Measurements from ENCODE around the gene TRIM37.
"Not testable (repeated sequence)": the region's sequence is repeated elsewhere in the genome, so short reads cannot be mapped to it uniquely, and the experiment has no call there.

Gene TRIM37

GRCh38 chr17:59093702-59094231, 12.9 kb downstream of the TRIM37 start (continued):
- TF ChIP-seq PRDM10 (tag by site-specific recombination; IDR thresholded peaks at IDR 0.05) (peak; percentile 95), OVOL3 (tag by site-specific recombination; IDR thresholded peaks at IDR 0.05) (0 out of 2 replicates have a peak, but pooled peaks have one; percentile 20), KLF9 (tag by site-specific recombination; IDR thresholded peaks at IDR 0.05; ENCODE audit: low read depth) (0 out of 2 replicates have a peak, but pooled peaks have one; percentile 26), ZNF138 (tag by site-specific recombination; IDR thresholded peaks at IDR 0.05; ENCODE audit: borderline replicate concordance) (no peak), IKZF3 (tag by site-specific recombination; IDR thresholded peaks at IDR 0.05) (0 out of 2 replicates have a peak, but pooled peaks have one; percentile 43), TSHZ1 (tag by site-specific recombination; IDR thresholded peaks at IDR 0.05; ENCODE audit: borderline replicate concordance) (no peak), MEIS1 (CRISPR knock-in tag; IDR thresholded peaks at IDR 0.05; ENCODE audit: borderline replicate concordance) (0 out of 2 replicates have a peak, but pooled peaks have one; percentile 49), PRDM1 (tag by site-specific recombination; IDR thresholded peaks at IDR 0.05) (no peak)

GRCh38 chr17:59093145-59093701, 13.5 kb downstream of the TRIM37 start:
- Histone ChIP-seq H3K27ac (ENCODE audit: extremely low read depth, low read depth, low read length) (peak overlapping the region; percentile 62), H3K36me3 (ENCODE audit: control insufficient read depth in 2 of 2, insufficient read depth in 1 of 2, low read length in 2 of 2) (peaks cover 21 to 23% of the 10 kb centered on the region in 2 experiments), H3K9me3 (ENCODE audit: control insufficient read depth, insufficient read depth, low read depth, low read length) (no peaks in the 10 kb centered on the region), H3K4me3 (ENCODE audit: low read depth, low read length) (peak overlapping the region; percentile 27), H3K4me1 (ENCODE audit: control insufficient read depth, insufficient read depth, low read length) (peaks cover 31% of the 10 kb centered on the region)
- POLR2A ChIA-PET, result interaction anchor here (0.5 to 6.1 kb wide), 4 partner anchors 12 to 464 kb away, joined by 3 to 68 read pairs (median 17); partner anchors contain the start of genes PRR11, SKA2 and TRIM37
- no peak for TF ChIP-seq RBAK (tag by site-specific recombination; IDR thresholded peaks at IDR 0.05)
- peak; percentile 56 for TF ChIP-seq PRDM1 (tag by site-specific recombination; IDR thresholded peaks at IDR 0.05)
- CTCF ChIA-PET, result no interaction called here

GRCh38 chr17:59090593-59090992, 16.1 kb downstream of the TRIM37 start:
- H3K27ac ChIP-seq (ENCODE audit: extremely low read depth, low read depth, low read length); CTCF ChIA-PET; H3K9me3 ChIP-seq (ENCODE audit: control insufficient read depth, insufficient read depth, low read depth, low read length); H3K4me3 ChIP-seq (ENCODE audit: low read depth, low read length): not testable (repeated sequence)
- Histone ChIP-seq H3K4me1 (ENCODE audit: control insufficient read depth, insufficient read depth, low read length) (peaks cover 28% of the 10 kb centered on the region), H3K36me3 (ENCODE audit: control insufficient read depth in 2 of 2, insufficient read depth in 1 of 2, low read length in 2 of 2) (peaks cover 26 to 47% of the 10 kb centered on the region in 2 experiments)
- POLR2A ChIA-PET, result interaction anchor here (6.1 kb wide), 1 partner anchor 14 kb away, joined by 68 read pairs; the partner anchor contains the start of gene TRIM37

GRCh38 chr17:59084154-59084553, 22.5 kb downstream of the TRIM37 start:
- H3K36me3 ChIP-seq (ENCODE audit: control insufficient read depth in 2 of 2, insufficient read depth in 1 of 2, low read length in 2 of 2), result peaks cover 58 to 62% of the 10 kb centered on the region in 2 experiments
- H3K9me3 ChIP-seq (ENCODE audit: control insufficient read depth, insufficient read depth, low read depth, low read length), result no peaks in the 10 kb centered on the region
- no peaks in the 10 kb centered on the region for H3K4me1 ChIP-seq (ENCODE audit: control insufficient read depth, insufficient read depth, low read length)
- H3K4me3 ChIP-seq (ENCODE audit: low read depth, low read length), result no peak overlapping the region
- H3K27ac ChIP-seq (ENCODE audit: extremely low read depth, low read depth, low read length), result no peak overlapping the region
- ChIA-PET POLR2A (no interaction called here), CTCF (no interaction called here)
- TF ChIP-seq ZNF664 (tag by site-specific recombination; IDR thresholded peaks at IDR 0.05) (peak; percentile 74), ZNF571 (tag by site-specific recombination; IDR thresholded peaks at IDR 0.05) (no peak)
